Keratinocyte (primary cell): ENCODE data around the gene GPR153. TPM values are rescaled to one million over a fixed set of nuclear protein-coding genes. Genes with fewer than 3 reads are reported as not detected.

ENCODE experiments used
- DNase-seq: peaks from one replicate; pipeline ENCODE4 v3.0.0-alpha.2; 2011; ENCODE audit warnings: low read depth, missing footprints, low spot score
- FAIRE-seq: peaks from 2 replicates; lab custom pipeline; 2011; peaks lifted over from hg19 to GRCh38; lab: Jason Lieb, UNC
- H2AFZ ChIP-seq: 2 replicates; pipeline ENCODE4 v1.6.0; 2012; ENCODE audit warnings: low read length, control low read depth, inconsistent platforms; ENCODE audit not compliant: control insufficient read depth
- H3K27ac ChIP-seq: 2 replicates; pipeline ENCODE4 v1.5.1; 2011; ENCODE audit warnings: low read length; ENCODE audit not compliant: control insufficient read depth, insufficient read depth
- H3K27me3 ChIP-seq: 3 replicates; pipeline ENCODE4 v1.6.0; 2011; ENCODE audit warnings: low read length; ENCODE audit not compliant: control insufficient read depth, insufficient read depth; ENCODE audit errors: extremely low read depth
- H3K36me3 ChIP-seq, 2 experiments: 2 replicates in 1 of 2; 3 replicates in 1 of 2; pipeline ENCODE4 v1.5.1; 2011; ENCODE audit warnings: low read length in 2 of 2, mild to moderate bottlenecking in 1 of 2; ENCODE audit not compliant: control insufficient read depth in 2 of 2, insufficient read depth in 2 of 2; ENCODE audit errors: extremely low read depth in 1 of 2
- H3K4me1 ChIP-seq: 3 replicates; pipeline ENCODE4 v1.5.1; 2011; ENCODE audit warnings: low read length; ENCODE audit not compliant: control insufficient read depth, insufficient read depth; ENCODE audit errors: extremely low read depth
- H3K4me2 ChIP-seq: 3 replicates; pipeline ENCODE4 v1.6.0; 2011; ENCODE audit warnings: low read depth, low read length; ENCODE audit not compliant: control insufficient read depth, insufficient read depth; ENCODE audit errors: extremely low read depth
- H3K4me3 ChIP-seq, 3 experiments: fragments of 200-600 bp in 1 of 3; sonication (generic) in 1 of 3; 2 replicates in 2 of 3; 3 replicates in 1 of 3; pipeline ENCODE4 v1.5.1; 2011 to 2016; ENCODE audit warnings: low read length in 3 of 3, mild to moderate bottlenecking in 3 of 3, control low read depth in 2 of 3, inconsistent platforms in 1 of 3, low read depth in 1 of 3, mixed read lengths in 1 of 3, mixed run types in 1 of 3, moderate library complexity in 1 of 3; ENCODE audit not compliant: control insufficient read depth in 2 of 3, insufficient read depth in 2 of 3; ENCODE audit errors: extremely low read depth in 1 of 3
- H3K79me2 ChIP-seq: 2 replicates; pipeline ENCODE4 v1.6.0; 2012; ENCODE audit warnings: low read length; ENCODE audit not compliant: control insufficient read depth, insufficient read depth
- H3K9ac ChIP-seq: 3 replicates; pipeline ENCODE4 v1.6.0; 2011; ENCODE audit warnings: low read length; ENCODE audit not compliant: control insufficient read depth, insufficient read depth; ENCODE audit errors: extremely low read depth
- H3K9me1 ChIP-seq: 3 replicates; pipeline ENCODE4 v1.6.0; 2011; ENCODE audit warnings: low read length; ENCODE audit not compliant: control insufficient read depth, insufficient read depth; ENCODE audit errors: extremely low read depth
- H3K9me3 ChIP-seq: 2 replicates; pipeline ENCODE4 v1.5.1; 2012; ENCODE audit warnings: low read depth, low read length; ENCODE audit not compliant: control insufficient read depth
- H4K20me1 ChIP-seq: 3 replicates; pipeline ENCODE4 v1.6.0; 2011; ENCODE audit warnings: low read length; ENCODE audit not compliant: control insufficient read depth, insufficient read depth; ENCODE audit errors: extremely low read depth
- EZH2 ChIP-seq: IDR thresholded peaks from one replicate; pipeline ENCODE4 v1.6.1; 2012; ENCODE audit warnings: inconsistent platforms, mild to moderate bottlenecking, low read length, moderate library complexity
- dilution Hi-C: fragments of 300-500 bp; cut with MboI; formaldehyde crosslinking; loops from one replicate; pipeline ENCODE4 v1.7.0; 2020; ENCODE audit warnings: low sequenced_read_pairs; ENCODE audit not compliant: extremely low pct_ligation_motif_present
- polyA plus RNA-seq, 5 experiments: library from polyadenylated mRNA; depleted of rRNA in 3 of 5; stranded (reverse) in 3 of 5; stranded (forward) in 1 of 5; unstranded in 1 of 5; fragments of >200 nt; gene quantifications; 1 replicate in 1 of 5; 2 replicates in 3 of 5; 3 replicates in 1 of 5; pipeline versions ENCODE4 v1.2.1 to v1.2.3, GENCODE V29; 2011 to 2012; ENCODE audit warnings: missing spikeins in 2 of 5, low read depth in 1 of 5, low replicate concordance in 1 of 5
- TF ChIP-seq, protein P1 (sequence below), 3 experiments: IDR thresholded peaks in 1 of 3; conservative IDR thresholded peaks in 1 of 3; optimal IDR thresholded peaks in 1 of 3; 2 replicates in 2 of 3; 3 replicates in 1 of 3; pipeline versions ENCODE3 to v1.5.1; 2011; ENCODE audit warnings: low read length in 3 of 3, mild to moderate bottlenecking in 3 of 3, moderate library complexity in 2 of 3, control low read depth in 1 of 3, inconsistent platforms in 1 of 3; ENCODE audit not compliant: insufficient read depth in 2 of 3; ENCODE audit errors: extremely low read depth in 1 of 3

GPR153 gene
- polyA plus RNA-seq, 1 donor (not counting 4 experiments of a cell fraction or from before 2014, with no cell fraction given) = 7.2 TPM

DNA sequence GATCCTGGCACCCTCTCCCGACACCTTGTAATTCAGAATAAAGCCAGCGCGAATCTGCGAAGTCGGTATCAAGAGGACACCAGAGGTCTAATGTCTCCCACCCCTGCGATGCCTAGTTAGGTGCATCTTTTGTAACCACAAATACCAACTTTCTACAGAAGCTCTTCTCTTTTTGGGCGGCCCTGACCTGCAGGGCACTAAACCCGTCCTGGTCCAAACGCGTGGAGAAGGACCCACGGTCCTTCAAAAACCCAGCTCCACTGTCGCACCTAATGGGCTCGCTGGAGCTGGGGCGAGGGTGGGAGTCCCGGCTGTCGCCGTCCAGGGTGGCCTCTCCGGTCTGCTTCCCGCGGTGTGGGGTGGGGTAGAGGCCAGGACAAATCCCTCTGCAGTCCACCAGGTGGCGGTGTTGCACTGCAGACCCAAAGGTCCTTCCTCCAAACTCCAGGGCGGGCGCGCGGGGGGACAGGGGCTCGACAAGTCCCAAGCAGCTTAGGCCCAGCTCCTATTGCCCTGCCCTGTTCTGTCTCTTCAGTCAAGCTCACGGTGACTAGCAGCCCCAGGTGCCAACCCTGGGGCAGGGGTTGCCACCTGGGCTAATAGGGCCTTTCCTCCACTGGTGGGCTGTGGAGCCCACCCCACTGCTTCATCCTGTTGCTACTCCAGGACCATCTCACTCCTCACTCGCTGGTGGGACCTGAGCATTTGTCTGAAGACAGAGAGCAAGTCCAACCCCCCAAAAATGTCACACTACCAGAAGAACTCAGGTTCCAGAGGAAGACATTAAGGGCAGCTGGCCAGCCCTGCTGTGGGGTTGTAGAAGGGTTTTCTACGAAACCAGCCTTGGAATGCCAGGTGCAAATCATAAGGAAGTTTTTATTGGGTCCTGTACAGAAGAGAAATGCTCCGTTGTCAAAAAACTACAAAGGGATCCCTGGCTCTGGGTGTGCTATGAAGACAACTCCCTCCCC lies 14.1 kb downstream of the GPR153 start:
- H4K20me1 ChIP-seq = peaks cover 9% of the 10 kb centered on the region
- peak overlapping the region; percentile 53 for H3K4me2 ChIP-seq
- DNase-seq (peak; percentile 45), FAIRE-seq (no peak)
- no peaks in the 10 kb centered on the region for H3K36me3 ChIP-seq
- peaks cover 9% of the 10 kb centered on the region for H3K4me1 ChIP-seq
- peak; percentile 29 for TF ChIP-seq EZH2
- TF ChIP-seq, protein P1, sequence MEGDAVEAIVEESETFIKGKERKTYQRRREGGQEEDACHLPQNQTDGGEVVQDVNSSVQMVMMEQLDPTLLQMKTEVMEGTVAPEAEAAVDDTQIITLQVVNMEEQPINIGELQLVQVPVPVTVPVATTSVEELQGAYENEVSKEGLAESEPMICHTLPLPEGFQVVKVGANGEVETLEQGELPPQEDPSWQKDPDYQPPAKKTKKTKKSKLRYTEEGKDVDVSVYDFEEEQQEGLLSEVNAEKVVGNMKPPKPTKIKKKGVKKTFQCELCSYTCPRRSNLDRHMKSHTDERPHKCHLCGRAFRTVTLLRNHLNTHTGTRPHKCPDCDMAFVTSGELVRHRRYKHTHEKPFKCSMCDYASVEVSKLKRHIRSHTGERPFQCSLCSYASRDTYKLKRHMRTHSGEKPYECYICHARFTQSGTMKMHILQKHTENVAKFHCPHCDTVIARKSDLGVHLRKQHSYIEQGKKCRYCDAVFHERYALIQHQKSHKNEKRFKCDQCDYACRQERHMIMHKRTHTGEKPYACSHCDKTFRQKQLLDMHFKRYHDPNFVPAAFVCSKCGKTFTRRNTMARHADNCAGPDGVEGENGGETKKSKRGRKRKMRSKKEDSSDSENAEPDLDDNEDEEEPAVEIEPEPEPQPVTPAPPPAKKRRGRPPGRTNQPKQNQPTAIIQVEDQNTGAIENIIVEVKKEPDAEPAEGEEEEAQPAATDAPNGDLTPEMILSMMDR (optimal IDR thresholded peaks at IDR 0.05 in 1 of 3, IDR thresholded peaks at IDR 0.05 in 1 of 3, conservative IDR thresholded peaks at IDR 0.05 in 1 of 3; ENCODE audit: extremely low read depth in 1 of 3, insufficient read depth in 2 of 3, low read length in 3 of 3) = peak; percentile 63 to 95 (median 93)
- H2AFZ ChIP-seq = no peak overlapping the region
- peaks cover 44% of the 10 kb centered on the region for H3K27me3 ChIP-seq
- H3K4me3 ChIP-seq = peak overlapping the region in 1 of 3 experiments; percentile 26
- H3K27ac ChIP-seq = no peak overlapping the region
- H3K79me2 ChIP-seq = no peaks in the 10 kb centered on the region
- dilution Hi-C loops = no loop called here
- H3K9me3 ChIP-seq = no peaks in the 10 kb centered on the region
- H3K9ac ChIP-seq = no peak overlapping the region
- no peaks in the 10 kb centered on the region for H3K9me1 ChIP-seq

- no peak overlapping the region for H3K27ac ChIP-seq
- no peaks in the 10 kb centered on the region for H3K9me1 ChIP-seq
- no peak overlapping the region for H3K9ac ChIP-seq
- H3K4me1 ChIP-seq = peaks cover 9% of the 10 kb centered on the region
- peak overlapping the region; percentile 14 to 49 (median 26) for H3K4me3 ChIP-seq
- no peak overlapping the region for H2AFZ ChIP-seq
- TF ChIP-seq, protein P1 (optimal IDR thresholded peaks at IDR 0.05 in 1 of 3, IDR thresholded peaks at IDR 0.05 in 1 of 3, conservative IDR thresholded peaks at IDR 0.05 in 1 of 3; ENCODE audit: extremely low read depth in 1 of 3, insufficient read depth in 2 of 3, low read length in 3 of 3) = no peak
- TF ChIP-seq EZH2 = peak; percentile 36
- DNase-seq = no peak
- peaks cover 9% of the 10 kb centered on the region for H4K20me1 ChIP-seq
- H3K4me2 ChIP-seq = peak overlapping the region; percentile 53
- H3K9me3 ChIP-seq = no peaks in the 10 kb centered on the region
- no peak for FAIRE-seq
- H3K27me3 ChIP-seq = peaks cover 52% of the 10 kb centered on the region
- H3K79me2 ChIP-seq = no peaks in the 10 kb centered on the region
- no peaks in the 10 kb centered on the region for H3K36me3 ChIP-seq
- dilution Hi-C loops = no loop called here
Observed at GRCh38 chr1:6245869-6246496, 14.9 kb downstream of the GPR153 start.
